HG03045 (cell line): ENCODE data around the gene PIK3CD.
"Not testable (repeated sequence)": the region's sequence is repeated elsewhere in the genome, so short reads cannot be mapped to it uniquely, and the experiment has no call there.

ENCODE experiments used
- ATAC-seq: cut with Tn5 transposase; IDR thresholded peaks from one replicate; pipeline ENCODE4 v1.9.1; 2021; ENCODE audit warnings: mild to moderate bottlenecking, moderate library complexity; ENCODE audit not compliant: unreplicated experiment

PIK3CD gene

GRCh38 chr1:9687874-9688582 lies 36.5 kb downstream of the PIK3CD start:
- ATAC-seq, result no peak

- ATAC-seq, result no peak
Measured at GRCh38 chr1:9688599-9688998, 37.1 kb downstream of the PIK3CD start.

- peak; percentile 63 for ATAC-seq
Measured at GRCh38 chr1:9689011-9689706, 37.6 kb downstream of the PIK3CD start.

- no peak for ATAC-seq
Measured at GRCh38 chr1:9689971-9690381, 38.4 kb downstream of the PIK3CD start.

GRCh38 chr1:9690440-9691107 lies 39.0 kb downstream of the PIK3CD start:
- ATAC-seq, result no peak

GRCh38 chr1:9691108-9691445 lies 39.5 kb downstream of the PIK3CD start:
- no peak for ATAC-seq

GRCh38 chr1:9691691-9692090 lies 40.2 kb downstream of the PIK3CD start:
- no peak for ATAC-seq

- no peak for ATAC-seq
Measured at GRCh38 chr1:9696793-9697192, 45.3 kb downstream of the PIK3CD start.

GRCh38 chr1:9699361-9699760 lies 47.8 kb downstream of the PIK3CD start:
- ATAC-seq, result no peak

- ATAC-seq, result no peak
Measured at GRCh38 chr1:9700340-9700739, 48.8 kb downstream of the PIK3CD start.

GRCh38 chr1:9701665-9702064 lies 50.1 kb downstream of the PIK3CD start:
- no peak for ATAC-seq

GRCh38 chr1:9703165-9703509 lies 51.6 kb downstream of the PIK3CD start:
- ATAC-seq, result no peak

- no peak for ATAC-seq
Measured at GRCh38 chr1:9703681-9704080, 52.1 kb downstream of the PIK3CD start.

GRCh38 chr1:9705337-9706093 lies 54.0 kb downstream of the PIK3CD start:
- ATAC-seq, result no peak

GRCh38 chr1:9706178-9706577 lies 54.6 kb downstream of the PIK3CD start:
- ATAC-seq, result no peak

- ATAC-seq, result no peak
Measured at GRCh38 chr1:9710037-9710436, 58.5 kb downstream of the PIK3CD start.

GRCh38 chr1:9711466-9712020 lies 60.0 kb downstream of the PIK3CD start:
- no peak for ATAC-seq

GRCh38 chr1:9712767-9713166 lies 61.2 kb downstream of the PIK3CD start:
- ATAC-seq, result not testable (repeated sequence)

- no peak for ATAC-seq
Measured at GRCh38 chr1:9714257-9714718, 62.8 kb downstream of the PIK3CD start.

GRCh38 chr1:9715536-9716226 lies 64.2 kb downstream of the PIK3CD start:
- no peak for ATAC-seq
